Muscle layer of duodenum (tissue), 2 donors: ENCODE data around the gene UTS2R.
"Not testable (repeated sequence)": the region's sequence is repeated elsewhere in the genome, so short reads cannot be mapped to it uniquely, and the experiment has no call there.

ENCODE experiments used
- H3K27ac ChIP-seq: one replicate; pipeline ENCODE4 v1.7.0; 2013; ENCODE audit warnings: mild to moderate bottlenecking, low read length
- H3K27me3 ChIP-seq: one replicate; pipeline ENCODE4 v1.7.0; 2013; ENCODE audit warnings: low read depth, mild to moderate bottlenecking, control low read depth, low read length
- H3K36me3 ChIP-seq, 2 donors: one replicate each; pipeline ENCODE4 v1.7.0; 2013; ENCODE audit warnings: low read length in 2 of 2, control low read depth in 1 of 2, mild to moderate bottlenecking in 1 of 2; ENCODE audit not compliant: insufficient read depth in 2 of 2, control insufficient read depth in 1 of 2
- H3K4me1 ChIP-seq, 2 donors: one replicate each; pipeline ENCODE4 v1.7.0; 2013; ENCODE audit warnings: low read length in 2 of 2, mild to moderate bottlenecking in 2 of 2, control low read depth in 1 of 2, moderate library complexity in 1 of 2; ENCODE audit not compliant: insufficient read depth in 2 of 2, control insufficient read depth in 1 of 2
- H3K4me3 ChIP-seq, 2 donors: one replicate each; pipeline ENCODE4 v1.7.0; 2013; ENCODE audit warnings: low read length in 2 of 2, low read depth in 1 of 2, mild to moderate bottlenecking in 1 of 2
- H3K9me3 ChIP-seq, 2 donors: one replicate each; pipeline ENCODE4 v1.7.0; 2013; ENCODE audit warnings: low read length in 2 of 2, control low read depth in 1 of 2, mild to moderate bottlenecking in 1 of 2; ENCODE audit not compliant: control insufficient read depth in 1 of 2
- donor health status: healthy.

UTS2R gene

DNA sequence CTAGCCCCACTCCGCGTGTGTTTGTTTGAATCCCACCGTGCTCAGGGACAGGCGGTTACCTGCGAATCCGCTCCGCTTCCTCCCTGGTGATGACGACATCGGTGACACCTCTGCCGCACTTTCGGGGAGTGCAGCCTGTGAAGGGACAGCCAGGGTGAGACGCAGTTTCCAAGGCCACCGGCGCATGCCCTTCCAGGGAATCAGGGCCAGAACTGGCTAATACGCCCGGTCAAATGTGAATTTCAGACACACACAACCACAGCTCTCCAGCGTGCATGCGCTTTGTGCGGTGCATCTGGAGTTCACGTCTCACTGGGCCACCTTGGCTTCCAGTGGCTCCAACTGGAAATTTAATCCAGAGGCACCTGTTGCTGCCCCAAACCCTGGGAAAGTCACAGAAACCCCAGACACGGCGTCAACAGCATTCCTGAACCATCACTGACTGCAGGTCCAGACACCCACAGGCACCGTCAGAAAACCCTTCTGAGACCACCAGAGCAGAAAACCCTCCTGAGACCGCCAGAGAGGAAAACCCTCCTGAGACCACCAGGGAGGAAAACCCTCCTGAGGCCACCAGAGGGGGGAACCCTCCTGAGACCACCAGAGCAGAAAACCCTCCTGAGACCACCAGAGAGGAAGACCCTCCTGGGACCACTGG is 40.0 kb downstream of the UTS2R start:
- Histone ChIP-seq H3K27me3 (no peaks in the 10 kb centered on the region), H3K9me3 (no peaks in the 10 kb centered on the region), H3K36me3 (peaks cover 0 to 15% of the 10 kb centered on the region in 2 donors), H3K4me1 (peaks cover 0 to 9% of the 10 kb centered on the region in 2 donors), H3K4me3 (no peak overlapping the region), H3K27ac (no peak overlapping the region)

DNA sequence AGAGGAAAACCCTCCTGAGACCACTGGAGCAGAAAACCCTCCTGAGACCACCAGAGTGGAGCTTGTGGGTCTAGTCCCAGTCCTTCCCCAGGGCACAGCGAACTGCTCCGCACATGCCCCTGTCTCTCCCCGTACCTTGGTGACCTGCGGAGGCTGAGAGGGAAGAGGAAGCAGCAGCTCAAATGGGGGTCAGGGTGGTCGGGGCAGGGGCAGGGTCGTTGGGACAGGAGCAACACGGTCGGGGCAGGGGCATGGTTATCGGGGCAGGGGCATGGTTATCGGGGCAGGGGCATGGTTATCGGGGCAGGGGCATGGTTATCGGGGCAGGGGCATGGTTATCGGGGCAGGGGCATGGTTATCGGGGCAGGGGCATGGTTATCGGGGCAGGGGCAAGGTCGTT is 40.5 kb downstream of the UTS2R start:
- H3K4me3 ChIP-seq, H3K27ac ChIP-seq, H3K27me3 ChIP-seq, H3K9me3 ChIP-seq, H3K4me1 ChIP-seq: not testable (repeated sequence)
- H3K36me3 ChIP-seq: peaks cover 0 to 15% of the 10 kb centered on the region in 2 donors

GRCh38 chr17:82412535-82413520 is 41.3 kb downstream of the UTS2R start:
- no peak overlapping the region for H3K4me3 ChIP-seq
- no peaks in the 10 kb centered on the region for H3K27me3 ChIP-seq
- H3K9me3 ChIP-seq: no peaks in the 10 kb centered on the region
- peaks cover 0 to 13% of the 10 kb centered on the region in 2 donors for H3K4me1 ChIP-seq
- no peak overlapping the region for H3K27ac ChIP-seq
- H3K36me3 ChIP-seq: peaks cover 0 to 15% of the 10 kb centered on the region in 2 donors

DNA sequence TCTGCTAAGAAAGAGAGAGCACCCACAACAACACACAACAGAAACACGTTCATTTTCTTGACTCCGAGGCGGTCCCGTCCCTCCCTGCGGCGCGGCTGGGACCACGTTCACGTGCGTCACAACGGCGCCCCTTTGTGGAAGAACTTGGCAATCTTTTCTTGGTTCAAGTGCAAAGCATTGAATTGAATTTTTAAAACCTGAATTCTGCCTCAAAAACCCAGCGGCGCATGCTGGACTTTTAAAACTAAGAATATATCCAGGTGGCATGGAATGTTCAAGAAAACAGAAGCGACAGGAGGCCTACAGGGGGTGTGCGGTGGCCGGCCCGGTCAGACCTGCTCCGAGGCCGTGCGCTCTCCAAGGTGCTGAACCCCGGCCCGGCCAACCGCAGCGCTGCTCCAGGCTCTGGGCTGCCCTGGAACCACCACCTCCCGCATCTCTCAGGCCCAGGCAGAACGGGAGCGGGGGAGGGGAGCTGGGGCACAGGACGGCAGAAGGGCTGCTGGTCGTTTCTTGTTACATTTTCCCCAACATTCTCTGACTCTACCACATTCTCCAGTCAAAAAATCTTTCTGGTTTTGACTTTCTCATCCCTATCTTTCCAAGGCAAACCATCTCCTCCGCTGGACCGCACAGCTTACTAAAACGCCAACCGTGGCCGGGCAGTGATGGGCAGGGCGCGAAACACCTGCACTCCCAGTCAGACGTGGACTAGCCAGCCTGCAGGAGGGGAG is 43.1 kb downstream of the UTS2R start:
- peaks cover 0 to 25% of the 10 kb centered on the region in 2 donors for H3K4me1 ChIP-seq
- H3K36me3 ChIP-seq: peaks cover 0 to 3% of the 10 kb centered on the region in 2 donors
- no peak overlapping the region for H3K27ac ChIP-seq
- H3K4me3 ChIP-seq: no peak overlapping the region
- H3K27me3 ChIP-seq: no peaks in the 10 kb centered on the region
- H3K9me3 ChIP-seq: no peaks in the 10 kb centered on the region

- Histone ChIP-seq H3K4me3 (no peak overlapping the region), H3K4me1 (peaks cover 0 to 27% of the 10 kb centered on the region in 2 donors), H3K9me3 (no peaks in the 10 kb centered on the region), H3K36me3 (peaks cover 0 to 3% of the 10 kb centered on the region in 2 donors), H3K27ac (no peak overlapping the region), H3K27me3 (no peaks in the 10 kb centered on the region)
Measured at GRCh38 chr17:82415336-82415735, 43.8 kb downstream of the UTS2R start.

DNA sequence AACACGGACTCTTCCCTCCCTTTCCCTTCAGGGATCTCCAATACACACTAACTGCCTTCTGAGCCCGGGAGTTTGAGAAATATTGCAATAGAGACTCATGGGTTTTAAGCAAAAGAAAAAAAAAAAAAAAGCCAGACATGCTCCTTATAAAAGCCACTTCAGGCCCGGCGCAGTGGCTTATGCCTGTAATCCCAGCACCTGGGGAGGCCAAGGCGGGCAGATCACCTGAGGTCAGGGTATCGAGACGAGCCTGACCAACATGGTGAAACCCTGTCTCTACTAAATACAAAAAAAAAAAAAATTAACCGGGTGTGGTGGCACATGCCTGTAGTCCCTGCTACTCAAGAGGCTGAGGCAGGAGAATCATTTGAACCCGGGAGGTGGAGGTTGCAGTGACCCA is 44.2 kb downstream of the UTS2R start:
- peaks cover 0 to 27% of the 10 kb centered on the region in 2 donors for H3K4me1 ChIP-seq
- H3K27me3 ChIP-seq: no peaks in the 10 kb centered on the region
- H3K36me3 ChIP-seq: peaks cover 0 to 8% of the 10 kb centered on the region in 2 donors
- H3K9me3 ChIP-seq: no peaks in the 10 kb centered on the region
- H3K27ac ChIP-seq: no peak overlapping the region
- H3K4me3 ChIP-seq: no peak overlapping the region

- no peak overlapping the region for H3K27ac ChIP-seq
- H3K36me3 ChIP-seq: peaks cover 0 to 13% of the 10 kb centered on the region in 2 donors
- no peak overlapping the region for H3K4me3 ChIP-seq
- peaks cover 0 to 27% of the 10 kb centered on the region in 2 donors for H3K4me1 ChIP-seq
- H3K9me3 ChIP-seq: no peaks in the 10 kb centered on the region
- H3K27me3 ChIP-seq: no peaks in the 10 kb centered on the region
Measured at GRCh38 chr17:82416264-82416663, 44.7 kb downstream of the UTS2R start.

GRCh38 chr17:82416771-82417170 is 45.2 kb downstream of the UTS2R start:
- no peak overlapping the region for H3K4me3 ChIP-seq
- H3K9me3 ChIP-seq: no peaks in the 10 kb centered on the region
- no peaks in the 10 kb centered on the region for H3K27me3 ChIP-seq
- no peak overlapping the region for H3K27ac ChIP-seq
- H3K36me3 ChIP-seq: peaks cover 0 to 14% of the 10 kb centered on the region in 2 donors
- H3K4me1 ChIP-seq: peaks cover 0 to 27% of the 10 kb centered on the region in 2 donors

DNA sequence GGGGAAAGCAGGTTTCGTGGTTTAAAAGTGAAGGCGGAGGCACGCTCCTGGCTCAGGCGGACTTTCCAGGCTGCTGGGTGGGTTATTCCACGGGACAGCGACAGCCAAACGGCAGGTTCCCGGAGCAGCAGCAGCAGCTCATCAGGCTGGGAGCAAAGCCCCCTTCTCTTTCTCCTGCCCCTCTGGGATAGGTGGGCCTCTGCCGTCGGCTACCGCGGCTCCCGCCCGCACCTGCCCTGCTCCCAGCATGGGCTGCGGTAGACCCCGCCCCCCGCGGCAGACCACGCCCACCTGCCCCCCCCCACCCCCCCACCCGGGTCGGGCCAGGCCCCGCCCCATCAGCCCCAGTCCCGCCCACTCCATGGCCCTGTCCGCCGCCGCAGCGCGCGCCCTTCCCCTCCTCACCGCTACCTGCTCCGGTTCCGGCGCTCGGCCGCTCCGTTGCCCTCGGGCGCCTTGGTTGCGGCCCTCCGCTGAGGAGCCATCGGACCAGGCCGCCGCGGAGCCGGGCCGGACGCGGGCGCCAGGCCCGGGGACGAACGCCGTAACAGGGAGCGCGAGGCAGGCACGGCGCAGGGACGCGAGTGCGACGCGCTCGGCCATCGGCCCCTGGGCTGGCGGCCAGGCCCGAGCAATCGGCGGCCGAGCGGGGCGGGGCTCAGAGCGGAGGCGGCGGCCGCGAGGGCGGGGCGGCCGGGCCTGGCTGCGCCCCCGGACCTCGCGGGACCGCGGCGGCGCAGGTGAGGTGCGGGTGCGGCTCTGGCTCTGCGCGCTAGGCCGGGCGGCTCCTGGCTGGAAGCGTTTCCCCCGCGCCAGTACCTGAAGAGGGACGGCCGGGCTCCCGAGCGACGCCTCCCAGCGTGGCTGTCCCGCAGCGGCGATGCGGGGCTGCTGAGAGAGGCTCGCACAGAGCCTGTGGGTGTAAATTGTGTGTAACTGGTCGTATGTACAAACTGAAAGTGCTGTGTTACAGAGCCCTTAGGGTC is 46.7 kb downstream of the UTS2R start, which contains the start of the genes HEXD and OGFOD3:
Gene HEXD (plus strand): TSS at position 347 of the 986 bp plus-strand sequence. CDS start 1,453 bp downstream, outside the sequence.
Gene OGFOD3 (minus strand): TSS at position 586 of the 986 bp plus-strand sequence. CDS start 101 bp downstream, at position 485.
- H3K9me3 ChIP-seq: peaks cover 0 to 5% of the 10 kb centered on the region in 2 donors
- peak within 1 kb of the TSS; percentile 33 for H3K27ac ChIP-seq
- H3K4me3 ChIP-seq: peak within 1 kb of the TSS; percentile 81 to 84
- peaks cover 0 to 14% of the 10 kb centered on the region in 2 donors for H3K36me3 ChIP-seq
- H3K4me1 ChIP-seq: peaks cover 0 to 27% of the 10 kb centered on the region in 2 donors
- no peaks in the 10 kb centered on the region for H3K27me3 ChIP-seq

DNA sequence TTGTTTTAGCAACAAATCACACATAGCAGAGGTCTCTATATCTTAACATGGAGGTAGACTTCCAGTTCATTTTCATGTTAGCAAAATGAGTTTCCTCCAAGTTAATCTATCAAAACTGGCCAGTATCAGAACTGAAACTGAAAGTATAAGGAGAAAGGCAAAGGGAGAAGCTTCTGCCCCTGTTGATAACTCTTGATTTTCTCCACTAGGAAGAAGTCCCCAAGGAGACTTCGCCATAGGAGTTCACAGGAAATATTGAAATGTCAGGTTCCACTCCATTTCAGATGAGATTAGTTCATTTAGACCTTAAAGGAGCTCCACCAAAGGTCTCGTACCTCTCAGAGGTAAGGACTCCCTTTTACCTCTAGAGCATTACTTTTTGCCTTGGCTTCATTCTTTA is 48.0 kb downstream of the UTS2R start:
- Histone ChIP-seq H3K4me3 (peak overlapping the region; percentile 81 to 84), H3K27me3 (no peaks in the 10 kb centered on the region), H3K4me1 (peaks cover 0 to 24% of the 10 kb centered on the region in 2 donors), H3K27ac (peak overlapping the region; percentile 33), H3K36me3 (peaks cover 0 to 14% of the 10 kb centered on the region in 2 donors), H3K9me3 (peaks cover 0 to 5% of the 10 kb centered on the region in 2 donors)
